Stimulated activated CD4-positive, alpha-beta T cell treated with anti-CD3 and anti-CD28 coated beads, Interleukin-1b, Interleukin-23, amount 100 ng/mL, for 48 hours (primary cell): ENCODE data around the gene TCEAL8.

Experiments used
- DNase-seq: peaks from one replicate; pipeline ENCODE4 v3.0.0-alpha.2; 2020

Gene TCEAL8

DNA sequence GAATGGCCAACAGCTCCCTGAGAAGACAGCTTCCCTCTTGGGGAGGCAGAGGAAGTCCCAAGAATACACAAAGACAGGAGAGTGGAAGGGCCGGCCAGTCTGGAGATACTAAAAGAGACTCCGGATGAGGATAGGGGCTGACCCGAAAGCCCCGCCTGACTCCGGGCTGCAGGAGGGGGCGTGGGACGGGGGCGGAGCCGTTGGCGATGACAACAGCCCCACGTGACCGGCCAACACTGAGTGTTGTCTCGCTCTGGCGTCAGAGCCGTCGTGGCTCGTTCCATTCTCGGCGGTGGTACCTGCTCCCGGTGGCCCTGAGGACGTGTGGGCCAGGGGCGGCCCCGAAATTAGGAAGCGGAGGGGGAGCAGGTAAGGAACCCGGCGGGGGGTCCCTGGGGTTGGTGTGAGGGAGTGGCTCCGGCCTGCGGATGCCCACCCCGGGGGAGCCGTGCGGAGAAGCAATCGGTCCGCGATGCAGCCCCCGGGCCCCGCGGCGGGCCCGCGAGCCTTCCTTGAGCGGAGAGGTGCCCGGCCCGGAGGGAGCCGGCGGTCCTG lies 40.0 kb downstream of the TCEAL8 start, which contains the start of gene BEX4:
TSS of gene BEX4 (plus strand) at position 239 of the 555 bp plus-strand sequence. CDS start 1,046 bp downstream, outside the sequence.
- DNase-seq = peak; percentile 80

DNA sequence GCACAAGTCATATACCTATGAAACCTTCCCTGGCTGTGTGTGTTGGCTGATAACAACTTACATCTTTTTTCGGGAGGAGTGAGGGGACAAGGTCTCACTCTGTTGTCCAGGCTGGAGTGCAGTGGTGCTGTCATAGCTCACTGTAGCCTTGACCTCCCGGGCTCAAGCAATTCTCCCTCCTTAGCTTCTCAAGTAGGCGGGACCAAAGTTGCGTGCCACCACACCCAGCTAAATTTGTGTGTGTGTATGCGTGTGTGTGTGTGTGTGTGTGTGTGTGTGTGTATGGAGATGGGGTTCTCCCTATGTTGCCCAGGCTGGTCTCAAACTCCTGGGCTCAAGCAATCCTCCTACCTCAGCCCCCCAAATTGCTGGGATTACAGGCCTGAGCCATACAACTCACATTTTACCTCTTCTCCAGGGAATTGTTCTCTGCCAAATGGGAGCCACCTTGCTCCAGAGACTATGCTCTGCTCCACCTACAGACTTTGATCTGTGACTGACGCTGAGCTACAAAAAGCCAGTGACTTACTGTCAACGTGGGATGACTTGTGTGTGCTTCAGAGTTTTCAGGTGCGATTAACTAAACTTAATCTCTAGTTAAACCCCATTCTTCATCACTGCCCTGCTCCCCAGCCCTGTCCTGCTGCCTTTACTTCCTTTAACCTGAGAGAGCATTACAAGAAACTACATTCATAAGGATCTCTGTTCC lies 42.1 kb downstream of the TCEAL8 start:
- no peak for DNase-seq

DNA sequence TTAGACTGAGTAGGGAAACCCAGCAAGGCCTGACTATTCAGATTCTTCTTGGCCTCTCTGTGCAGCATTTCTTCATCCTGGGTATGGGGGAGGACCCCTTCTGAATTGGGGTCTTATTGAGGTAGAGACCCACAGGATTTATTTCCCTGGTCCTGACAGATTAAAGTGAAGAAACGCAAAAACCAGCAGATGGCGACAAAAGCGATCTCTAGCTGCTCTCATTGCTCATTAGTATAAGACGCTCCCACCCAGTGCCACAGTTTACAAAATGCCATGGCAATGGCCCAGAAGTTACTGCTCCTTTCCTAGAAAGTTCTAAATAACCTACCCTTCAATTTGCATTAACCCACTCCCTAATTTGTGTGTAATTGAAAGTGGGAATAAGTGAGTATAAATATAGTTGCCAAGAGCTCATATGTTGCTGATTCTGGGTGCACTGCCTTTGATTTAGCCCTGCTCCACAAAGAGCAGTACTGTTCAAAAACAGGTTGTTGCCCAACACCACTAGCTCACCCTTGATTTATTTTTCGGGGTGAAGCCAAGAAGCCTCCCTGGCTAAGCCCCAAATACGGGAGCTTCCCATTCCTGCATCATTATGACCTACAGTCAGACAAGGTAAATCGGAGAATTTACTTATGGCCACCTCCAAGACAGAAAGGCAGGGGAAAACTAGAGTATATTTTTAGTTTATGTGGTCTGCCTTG lies 43.8 kb downstream of the TCEAL8 start:
- peak; percentile 12 for DNase-seq

DNA sequence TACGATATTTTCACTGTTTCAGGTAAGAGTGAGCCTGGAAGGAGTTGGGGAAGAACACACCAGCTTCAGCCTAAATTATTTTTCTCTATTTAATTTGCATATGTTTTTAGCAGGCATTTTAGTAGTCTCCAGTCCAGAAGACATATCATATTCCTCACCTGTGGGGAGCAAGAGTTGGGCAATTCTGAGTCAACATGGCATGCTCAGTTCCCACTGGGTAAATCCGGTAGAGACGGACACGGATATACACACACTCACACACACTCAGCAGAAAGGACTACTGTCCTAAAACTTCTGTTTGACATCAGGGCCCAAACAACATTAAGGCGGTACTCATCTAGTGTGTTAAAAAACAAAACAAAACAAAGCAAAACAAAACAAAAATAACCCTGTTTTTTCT lies 44.9 kb downstream of the TCEAL8 start:
- no peak for DNase-seq
